ENCODE measurements around the gene DNM2.

DNM2 gene

DNA sequence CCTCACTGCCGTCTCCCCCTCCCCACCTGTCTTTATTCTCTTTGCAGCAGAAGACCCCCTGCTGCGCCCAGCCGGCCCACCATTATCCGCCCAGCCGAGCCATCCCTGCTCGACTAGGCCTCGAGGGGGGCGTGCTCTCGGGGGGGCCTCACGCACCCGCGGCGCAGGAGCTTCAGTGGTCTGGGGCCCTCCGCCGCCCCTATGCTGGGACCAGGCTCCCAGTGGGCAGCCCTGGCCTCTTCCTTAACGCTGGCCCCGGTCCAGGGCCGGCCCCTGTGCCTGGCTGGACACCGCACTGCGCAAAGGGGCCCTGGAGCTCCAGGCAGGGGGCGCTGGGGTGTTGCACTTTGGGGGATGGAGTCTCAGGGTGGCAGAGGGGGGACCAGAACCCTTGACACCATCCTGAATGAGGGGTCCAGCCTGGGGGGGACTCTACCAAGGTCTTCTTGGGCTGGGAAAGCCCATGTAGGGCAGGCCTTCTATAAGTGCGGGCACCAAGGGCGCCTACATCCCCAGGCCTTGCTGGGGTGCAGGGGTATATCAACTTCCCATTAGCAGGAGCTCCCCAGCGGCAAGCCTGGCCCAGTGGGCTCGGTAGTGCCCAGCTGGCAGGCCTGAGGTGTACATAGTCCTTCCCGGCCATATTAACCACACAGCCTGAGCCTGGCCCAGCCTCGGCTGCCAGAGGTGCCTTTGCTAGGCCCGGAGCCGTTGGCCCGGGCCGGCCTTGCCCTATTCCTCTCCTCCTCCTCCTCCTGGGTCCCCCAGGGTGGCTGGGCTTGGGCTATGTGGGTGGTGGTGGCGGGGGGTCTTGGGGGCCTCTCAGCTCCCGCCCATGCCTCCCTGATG lies 113.3 kb downstream of the DNM2 start:
- H3K27ac ChIP-seq (ENCODE audit: low read length), result no peak overlapping the region
- H3K4me3 ChIP-seq (ENCODE audit: low read length), result no peak overlapping the region
- peaks cover 4% of the 10 kb centered on the region; the same call in 1 of the 2 replicates for H4K20me1 ChIP-seq (ENCODE audit: insufficient read depth, low read length)
- H3K9me3 ChIP-seq (ENCODE audit: insufficient read depth, low read length), result no peaks in the 10 kb centered on the region
- H3K36me3 ChIP-seq (replicated peaks; ENCODE audit: low read depth, low read length), result peaks cover 22% of the 10 kb centered on the region
- H3K9ac ChIP-seq (ENCODE audit: low read length), result no peak overlapping the region
- TF ChIP-seq EZH2phosphoT487 (IDR thresholded peaks at IDR 0.05; ENCODE audit: low read depth) (no peak), CTCF (IDR thresholded peaks at IDR 0.05; ENCODE audit: low read depth, low read length) (no peak)
- H3K4me1 ChIP-seq (ENCODE audit: low read length), result no peaks in the 10 kb centered on the region
- no peaks in the 10 kb centered on the region for H3K27me3 ChIP-seq (ENCODE audit: low read depth, low read length)
- H3K79me2 ChIP-seq (ENCODE audit: low read length), result no peaks in the 10 kb centered on the region
- no peak overlapping the region for H3K4me2 ChIP-seq (ENCODE audit: low read length)
- no peak overlapping the region for H2AFZ ChIP-seq (ENCODE audit: low read depth, low read length)

GRCh38 chr19:10831987-10832938 lies 114.4 kb downstream of the DNM2 start:
- no peak for TF ChIP-seq CTCF (IDR thresholded peaks at IDR 0.05; ENCODE audit: low read depth, low read length)
- TF ChIP-seq EZH2phosphoT487 (IDR thresholded peaks at IDR 0.05; ENCODE audit: low read depth), result no peak
- Histone ChIP-seq H3K36me3 (replicated peaks; ENCODE audit: low read depth, low read length) (peaks cover 20% of the 10 kb centered on the region), H2AFZ (ENCODE audit: low read depth, low read length) (no peak overlapping the region), H3K9ac (ENCODE audit: low read length) (no peak overlapping the region), H3K79me2 (ENCODE audit: low read length) (0 out of 2 replicates have a peak, but pooled peaks cover 2% of the 10 kb centered on the region), H3K4me1 (ENCODE audit: low read length) (peaks cover 8% of the 10 kb centered on the region), H3K27me3 (ENCODE audit: low read depth, low read length) (no peaks in the 10 kb centered on the region), H3K4me2 (ENCODE audit: low read length) (no peak overlapping the region), H4K20me1 (ENCODE audit: insufficient read depth, low read length) (peaks cover 4% of the 10 kb centered on the region; the same call in 1 of the 2 replicates), H3K27ac (ENCODE audit: low read length) (no peak overlapping the region), H3K9me3 (ENCODE audit: insufficient read depth, low read length) (peaks cover 2% of the 10 kb centered on the region; the same call in 1 of the 2 replicates), H3K4me3 (ENCODE audit: low read length) (no peak overlapping the region)

DNA sequence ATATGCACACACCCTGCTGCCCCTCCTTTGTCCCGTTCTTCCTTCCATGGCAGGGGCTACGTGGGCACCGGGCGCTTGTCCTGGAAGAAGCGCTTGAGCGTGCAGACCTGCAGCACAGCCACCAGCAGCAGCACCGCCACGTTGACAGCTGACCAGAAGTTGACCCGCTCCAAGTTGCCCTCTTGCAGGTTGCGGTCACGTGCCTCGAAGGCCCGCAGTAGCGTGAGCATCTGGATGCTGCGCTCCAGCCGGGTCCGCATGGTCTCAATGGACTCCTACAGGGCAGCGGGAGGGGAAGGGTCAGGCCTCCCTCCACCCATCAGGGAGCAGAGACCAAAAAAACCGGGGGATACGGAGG lies 115.0 kb downstream of the DNM2 start:
- H3K4me2 ChIP-seq (ENCODE audit: low read length), result no peak overlapping the region
- H3K9me3 ChIP-seq (ENCODE audit: insufficient read depth, low read length), result peaks cover 2% of the 10 kb centered on the region; the same call in 1 of the 2 replicates
- no peak overlapping the region for H3K4me3 ChIP-seq (ENCODE audit: low read length)
- H2AFZ ChIP-seq (ENCODE audit: low read depth, low read length), result no peak overlapping the region
- H3K79me2 ChIP-seq (ENCODE audit: low read length), result 0 out of 2 replicates have a peak, but pooled peaks cover 2% of the 10 kb centered on the region
- H3K36me3 ChIP-seq (replicated peaks; ENCODE audit: low read depth, low read length), result peaks cover 20% of the 10 kb centered on the region
- no peak overlapping the region for H3K27ac ChIP-seq (ENCODE audit: low read length)
- H3K9ac ChIP-seq (ENCODE audit: low read length), result no peak overlapping the region
- H3K27me3 ChIP-seq (ENCODE audit: low read depth, low read length), result no peaks in the 10 kb centered on the region
- TF ChIP-seq EZH2phosphoT487 (IDR thresholded peaks at IDR 0.05; ENCODE audit: low read depth) (no peak), CTCF (IDR thresholded peaks at IDR 0.05; ENCODE audit: low read depth, low read length) (no peak)
- H3K4me1 ChIP-seq (ENCODE audit: low read length), result peaks cover 8% of the 10 kb centered on the region
- peaks cover 4% of the 10 kb centered on the region; the same call in 1 of the 2 replicates for H4K20me1 ChIP-seq (ENCODE audit: insufficient read depth, low read length)

Data from OCI-LY3 (cell line).